Placental epithelial cell (primary cell): ENCODE measurements around the gene EMC8. TPM values are rescaled to one million over a fixed set of nuclear protein-coding genes. Genes with fewer than 3 reads are reported as not detected.

Source experiments
- small RNA-seq: library from RNA; depleted of rRNA; stranded (forward); fragments of <200 nt; gene quantifications from one replicate; pipeline ENCODE3, GENCODE V24; 2012
- total RNA-seq: library from RNA; depleted of rRNA; stranded (reverse); fragments of >200 nt; gene quantifications from 2 replicates; pipeline ENCODE4 v1.2.3, GENCODE V29; 2012

The EMC8 gene
- 25.5 and 28.3 TPM in 2 replicates for total RNA-seq

GRCh38 chr16:85799497-85800320 lies at the start of gene EMC8, which contains the start of gene COX4I1:
Gene EMC8 (minus strand): TSS chr16:85799544. CDS start chr16:85799295, 249 bp downstream.
Gene COX4I1 (plus strand): TSS chr16:85799695. CDS start chr16:85801206, 1,511 bp downstream.

DNA sequence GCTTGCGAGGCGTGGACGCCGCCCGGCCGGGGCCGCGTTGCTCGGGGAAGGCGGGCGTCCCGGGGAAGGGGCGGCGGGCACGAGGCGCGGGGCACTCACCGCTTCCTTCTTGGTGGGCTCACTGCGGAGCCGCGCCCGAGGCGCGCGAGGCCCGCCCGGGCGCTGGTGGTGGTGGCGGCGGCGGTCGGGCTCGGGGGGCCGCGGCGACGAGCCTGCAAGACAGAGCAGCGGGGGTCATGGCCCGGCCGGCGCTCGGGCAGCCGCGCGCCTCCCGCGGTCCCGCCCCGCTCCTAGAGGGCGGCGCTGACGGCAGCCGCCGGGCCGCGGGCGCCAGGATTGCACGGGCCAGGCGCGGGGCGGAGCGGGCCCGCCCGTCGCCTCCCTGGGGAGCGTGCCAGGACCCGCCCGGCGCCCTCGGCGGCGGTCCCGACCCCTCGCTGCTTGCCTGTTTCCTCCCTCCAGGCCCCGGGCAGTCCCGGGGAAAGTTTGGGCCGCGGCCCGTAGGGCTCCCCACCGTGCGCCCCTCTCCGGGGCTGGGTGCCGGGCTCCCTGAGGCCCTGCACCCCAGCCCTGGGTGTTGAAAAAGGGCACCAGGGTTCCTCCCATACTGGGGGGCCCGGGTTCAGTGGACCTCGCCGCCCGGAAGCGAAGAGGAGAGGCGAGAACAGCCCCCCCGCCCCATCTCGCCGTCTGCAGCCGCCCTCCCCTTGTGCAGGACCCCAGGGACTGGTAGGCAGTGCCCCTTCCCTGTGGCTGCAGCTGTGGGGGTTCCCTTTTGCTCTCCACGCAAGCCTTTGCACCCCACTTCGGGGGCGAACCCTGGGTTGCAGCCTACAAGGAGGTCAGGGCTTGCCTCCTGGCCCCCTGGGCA lies 48.3 kb downstream of the EMC8 start, which contains the start of gene C16orf74:
C16orf74 (minus strand) TSS at position 270 of the 871 bp plus-strand sequence. CDS start 15,879 bp downstream, outside the sequence.

Small RNA genes within 50 kb of the gene (small RNA-seq; reads per million reads assigned to genes)
- gene RNU1-103P, result not detected

Other genes with a start within 250 kb of the EMC8 start
- 22.0 and 23.9 TPM in 2 replicates for gene GSE1, start 186.2 kb downstream of the EMC8 start, total RNA-seq
- gene GINS2, start 110.6 kb downstream of the EMC8 start, total RNA-seq, result 4.7 and 5.9 TPM in 2 replicates
- 11.8 and 29.0 TPM in 2 replicates for gene C16orf74, start 48.4 kb downstream of the EMC8 start, total RNA-seq
- gene COX4I1, start 151 bp upstream of the EMC8 start, total RNA-seq, result 286 and 308 TPM in 2 replicates
- gene IRF8, start 99.6 kb upstream of the EMC8 start, total RNA-seq, result 0.11 TPM in 1 of 2 replicates, not detected in the other